ENCODE measurements around the gene KIAA1671. TPM values are rescaled to one million over a fixed set of nuclear protein-coding genes. Genes with fewer than 3 reads are reported as not detected.

KIAA1671 gene
- total RNA-seq, 1 experiment from 2014 or later, result 68.1 TPM

DNA sequence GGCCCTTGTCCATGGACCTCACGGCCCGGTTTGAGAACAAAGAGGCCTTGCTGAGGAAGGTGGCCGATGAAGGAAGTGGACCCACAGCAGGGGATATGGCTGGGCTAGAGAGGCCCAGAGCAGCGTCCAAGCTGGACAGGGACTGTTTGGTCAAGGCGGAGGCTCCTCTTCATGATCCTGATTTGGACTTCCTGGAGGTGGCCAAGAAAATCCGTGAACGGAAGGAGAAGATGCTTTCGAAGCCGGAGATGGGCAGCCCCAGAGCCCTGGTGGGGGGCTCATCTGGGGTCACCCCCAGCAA is 76.3 kb downstream of the KIAA1671 start:
- ChIA-PET POLR2A (interaction anchor here (0.6 kb wide), 2 partner anchors 20 to 22 kb away, joined by 3 read pairs; no protein-coding TSS in a partner anchor), CTCF (interaction anchor here (0.6 to 2.0 kb wide), 4 partner anchors 18 to 78 kb away, joined by 3 to 9 read pairs (median 4); no protein-coding TSS in a partner anchor)
- no TSS peak for BruUV-seq (replicated peaks)
- TF ChIP-seq CTCF (IDR thresholded peaks at IDR 0.05; ENCODE audit: unreplicated experiment), result no peak
- Mint-ChIP-seq H3K4me1 (ENCODE audit: insufficient read depth, unreplicated experiment) (peaks cover 28% of the 10 kb centered on the region), H3K9me3 (ENCODE audit: unreplicated experiment) (no peaks in the 10 kb centered on the region), H3K27ac (ENCODE audit: low read depth, unreplicated experiment) (no peak overlapping the region), H3K4me3 (ENCODE audit: unreplicated experiment) (no peak overlapping the region), H3K27me3 (ENCODE audit: insufficient read depth, unreplicated experiment) (no peaks in the 10 kb centered on the region), H3K36me3 (ENCODE audit: insufficient read depth, unreplicated experiment) (peaks cover 79% of the 10 kb centered on the region)
- intact Hi-C loops (cut with micrococcal nuclease), result loop anchor here (1.0 to 5.0 kb wide), 2 partner anchors 36 to 76 kb away; partner anchors contain the start of gene KIAA1671
- DNase-seq (ENCODE audit: unreplicated experiment), result no peak

DNA sequence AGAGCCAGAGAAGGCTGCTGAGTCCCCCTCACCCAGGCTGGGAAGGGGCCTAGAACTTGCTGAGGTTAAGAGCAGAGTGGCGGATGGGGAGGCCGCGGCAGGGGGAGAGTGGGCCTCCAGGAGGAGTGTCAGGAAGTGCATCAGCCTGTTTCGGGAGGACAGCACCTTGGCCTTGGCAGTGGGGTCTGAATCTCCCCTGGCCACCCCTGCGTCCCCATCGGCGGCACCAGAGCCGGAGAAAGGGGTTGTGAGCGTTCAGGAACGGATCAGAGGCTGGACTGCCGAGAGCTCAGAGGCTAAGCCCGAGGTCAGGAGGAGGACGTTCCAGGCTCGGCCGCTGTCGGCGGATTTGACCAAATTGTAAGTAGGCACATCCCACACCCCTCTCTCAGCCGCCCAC is 76.7 kb downstream of the KIAA1671 start:
- Mint-ChIP-seq H3K4me1 (ENCODE audit: insufficient read depth, unreplicated experiment) (peaks cover 28% of the 10 kb centered on the region), H3K27me3 (ENCODE audit: insufficient read depth, unreplicated experiment) (no peaks in the 10 kb centered on the region), H3K4me3 (ENCODE audit: unreplicated experiment) (no peak overlapping the region), H3K36me3 (ENCODE audit: insufficient read depth, unreplicated experiment) (peaks cover 83% of the 10 kb centered on the region), H3K9me3 (ENCODE audit: unreplicated experiment) (no peaks in the 10 kb centered on the region), H3K27ac (ENCODE audit: low read depth, unreplicated experiment) (no peak overlapping the region)
- no peak for DNase-seq (ENCODE audit: unreplicated experiment)
- BruUV-seq (replicated peaks), result no TSS peak
- TF ChIP-seq CTCF (IDR thresholded peaks at IDR 0.05; ENCODE audit: unreplicated experiment), result no peak
- ChIA-PET POLR2A (interaction anchor here (0.6 kb wide), 2 partner anchors 22 to 23 kb away, joined by 3 read pairs; no protein-coding TSS in a partner anchor), CTCF (no interaction called here)
- intact Hi-C loops (cut with micrococcal nuclease), result loop anchor here (5.0 kb wide), 1 partner anchor 37 kb away; no protein-coding TSS in a partner anchor

- no peak overlapping the region for H3K4me3 Mint-ChIP-seq (ENCODE audit: unreplicated experiment)
- H3K4me1 Mint-ChIP-seq (ENCODE audit: insufficient read depth, unreplicated experiment), result peaks cover 21% of the 10 kb centered on the region
- H3K27me3 Mint-ChIP-seq (ENCODE audit: insufficient read depth, unreplicated experiment), result no peaks in the 10 kb centered on the region
- H3K27ac Mint-ChIP-seq (ENCODE audit: low read depth, unreplicated experiment), result no peak overlapping the region
- H3K9me3 Mint-ChIP-seq (ENCODE audit: unreplicated experiment), result no peaks in the 10 kb centered on the region
- H3K36me3 Mint-ChIP-seq (ENCODE audit: insufficient read depth, unreplicated experiment), result peaks cover 89% of the 10 kb centered on the region
- no peak for DNase-seq (ENCODE audit: unreplicated experiment)
- ChIA-PET CTCF (interaction anchor here (0.6 to 3.7 kb wide), 4 partner anchors 19 to 271 kb away, joined by 3 to 25 read pairs (median 4); no protein-coding TSS in a partner anchor), POLR2A (no interaction called here)
- TF ChIP-seq CTCF (IDR thresholded peaks at IDR 0.05; ENCODE audit: unreplicated experiment), result no peak
- BruUV-seq (replicated peaks), result no TSS peak
- intact Hi-C loops (cut with micrococcal nuclease), result no loop called here
These were observed 78.1 kb downstream of the KIAA1671 start for GRCh38 chr22:25030636-25031035.

- H3K4me1 Mint-ChIP-seq (ENCODE audit: insufficient read depth, unreplicated experiment), result peaks cover 9% of the 10 kb centered on the region
- H3K9me3 Mint-ChIP-seq (ENCODE audit: unreplicated experiment), result no peaks in the 10 kb centered on the region
- H3K4me3 Mint-ChIP-seq (ENCODE audit: unreplicated experiment), result no peak overlapping the region
- TF ChIP-seq CTCF (IDR thresholded peaks at IDR 0.05; ENCODE audit: unreplicated experiment), result no peak
- CTCF ChIA-PET, result interaction anchor here (0.9 to 3.7 kb wide), 2 partner anchors 17 to 182 kb away, joined by 5 to 25 read pairs; no protein-coding TSS in a partner anchor
- H3K36me3 Mint-ChIP-seq (ENCODE audit: insufficient read depth, unreplicated experiment), result peaks cover 85% of the 10 kb centered on the region
- intact Hi-C loops (cut with micrococcal nuclease), result no loop called here
- no peak overlapping the region for H3K27ac Mint-ChIP-seq (ENCODE audit: low read depth, unreplicated experiment)
- H3K27me3 Mint-ChIP-seq (ENCODE audit: insufficient read depth, unreplicated experiment), result no peaks in the 10 kb centered on the region
- POLR2A ChIA-PET, result interaction anchor here (1.0 kb wide), 1 partner anchor 19 kb away, joined by 3 read pairs; no protein-coding TSS in a partner anchor
- no TSS peak for BruUV-seq (replicated peaks)
- no peak for DNase-seq (ENCODE audit: unreplicated experiment)
These were observed 79.5 kb downstream of the KIAA1671 start for GRCh38 chr22:25032066-25032465.

Data from MCF 10A (cell line).